RWPE2 (cell line): ENCODE results near the gene CRACDL.

ENCODE experiments used
- ATAC-seq: fragments of 200-7000 bp; cut with Tn5 transposase; 3 replicates; pipeline ENCODE4 v1.9.1; 2021; ENCODE audit warnings: low read depth
- DNase-seq: peaks from one replicate; pipeline ENCODE4 v3.0.0-alpha.2; 2020; ENCODE audit warnings: low spot score
- H3K27ac ChIP-seq: fragments of 450-650 bp; 2 replicates; pipeline ENCODE4 v1.5.1; 2017; ENCODE audit warnings: mild to moderate bottlenecking; ENCODE audit not compliant: poor library complexity, severe bottlenecking
- H3K27me3 ChIP-seq: fragments of 250-450 bp; sonication (Bioruptor Pico); 2 replicates; pipeline ENCODE4 v1.5.1; 2021; ENCODE audit warnings: mild to moderate bottlenecking, moderate library complexity; ENCODE audit not compliant: insufficient read depth, poor library complexity, severe bottlenecking
- H3K36me3 ChIP-seq: fragments of 250-450 bp; sonication (Bioruptor Pico); 2 replicates; pipeline ENCODE4 v1.5.1; 2020; ENCODE audit warnings: low read depth, mild to moderate bottlenecking, moderate library complexity
- H3K4me1 ChIP-seq: fragments of 250-450 bp; sonication (Bioruptor Pico); 2 replicates; pipeline ENCODE4 v1.5.1; 2021; ENCODE audit warnings: mild to moderate bottlenecking, moderate library complexity; ENCODE audit not compliant: insufficient read depth, poor library complexity, severe bottlenecking
- H3K4me3 ChIP-seq: fragments of 250-450 bp; sonication (Bioruptor Pico); 2 replicates; pipeline ENCODE4 v1.5.1; 2021; ENCODE audit warnings: mild to moderate bottlenecking, moderate library complexity; ENCODE audit not compliant: severe bottlenecking
- H3K9me3 ChIP-seq: fragments of 250-450 bp; sonication (Bioruptor Pico); 2 replicates; pipeline ENCODE4 v1.5.1; 2021; ENCODE audit warnings: mild to moderate bottlenecking, moderate library complexity; ENCODE audit not compliant: severe bottlenecking
- TF ChIP-seq, protein P1 (sequence below): fragments of 450-650 bp; IDR thresholded peaks from one replicate; pipeline ENCODE4 v1.5.1; 2017; ENCODE audit warnings: mild to moderate bottlenecking, moderate library complexity; ENCODE audit not compliant: poor library complexity, severe bottlenecking

The CRACDL gene

GRCh38 chr2:98894331-98895000, 41.6 kb downstream of the CRACDL start:
- Histone ChIP-seq H3K27ac (no peak overlapping the region), H3K4me1 (no peaks in the 10 kb centered on the region), H3K36me3 (no peaks in the 10 kb centered on the region), H3K27me3 (no peaks in the 10 kb centered on the region), H3K9me3 (no peaks in the 10 kb centered on the region), H3K4me3 (no peak overlapping the region)
- no peak for DNase-seq
- TF ChIP-seq, protein P1, sequence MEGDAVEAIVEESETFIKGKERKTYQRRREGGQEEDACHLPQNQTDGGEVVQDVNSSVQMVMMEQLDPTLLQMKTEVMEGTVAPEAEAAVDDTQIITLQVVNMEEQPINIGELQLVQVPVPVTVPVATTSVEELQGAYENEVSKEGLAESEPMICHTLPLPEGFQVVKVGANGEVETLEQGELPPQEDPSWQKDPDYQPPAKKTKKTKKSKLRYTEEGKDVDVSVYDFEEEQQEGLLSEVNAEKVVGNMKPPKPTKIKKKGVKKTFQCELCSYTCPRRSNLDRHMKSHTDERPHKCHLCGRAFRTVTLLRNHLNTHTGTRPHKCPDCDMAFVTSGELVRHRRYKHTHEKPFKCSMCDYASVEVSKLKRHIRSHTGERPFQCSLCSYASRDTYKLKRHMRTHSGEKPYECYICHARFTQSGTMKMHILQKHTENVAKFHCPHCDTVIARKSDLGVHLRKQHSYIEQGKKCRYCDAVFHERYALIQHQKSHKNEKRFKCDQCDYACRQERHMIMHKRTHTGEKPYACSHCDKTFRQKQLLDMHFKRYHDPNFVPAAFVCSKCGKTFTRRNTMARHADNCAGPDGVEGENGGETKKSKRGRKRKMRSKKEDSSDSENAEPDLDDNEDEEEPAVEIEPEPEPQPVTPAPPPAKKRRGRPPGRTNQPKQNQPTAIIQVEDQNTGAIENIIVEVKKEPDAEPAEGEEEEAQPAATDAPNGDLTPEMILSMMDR, result no peak
- ATAC-seq, result no peak

DNA sequence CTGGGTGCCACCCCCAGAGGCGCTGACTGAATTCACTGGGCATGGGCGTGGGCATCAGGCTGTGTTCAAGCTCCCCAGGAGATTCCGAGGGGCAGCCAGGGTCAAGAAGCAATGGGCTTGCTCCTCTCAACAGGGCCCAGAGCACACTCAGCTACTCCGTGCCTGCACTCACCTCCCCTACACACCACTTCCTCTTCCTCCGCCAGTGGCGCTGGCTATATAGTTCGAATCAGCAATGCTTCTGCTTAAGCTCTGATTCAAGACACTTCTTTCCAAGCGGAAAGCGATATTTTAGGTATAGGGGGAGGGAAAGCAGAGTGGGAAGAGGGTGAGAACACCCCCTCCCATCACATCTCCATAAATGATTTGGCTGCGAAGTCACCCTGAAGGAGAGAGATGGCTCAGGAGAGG, 42.1 kb downstream of the CRACDL start:
- H3K27ac ChIP-seq, result no peak overlapping the region
- H3K9me3 ChIP-seq, result no peaks in the 10 kb centered on the region
- no peak overlapping the region for H3K4me3 ChIP-seq
- TF ChIP-seq, protein P1, result no peak
- H3K27me3 ChIP-seq, result no peaks in the 10 kb centered on the region
- no peaks in the 10 kb centered on the region for H3K4me1 ChIP-seq
- ATAC-seq, result no peak
- DNase-seq, result no peak
- no peaks in the 10 kb centered on the region for H3K36me3 ChIP-seq

- TF ChIP-seq, protein P1, result no peak
- ATAC-seq (no peak), DNase-seq (no peak)
- H3K27me3 ChIP-seq, result no peaks in the 10 kb centered on the region
- no peaks in the 10 kb centered on the region for H3K36me3 ChIP-seq
- no peak overlapping the region for H3K27ac ChIP-seq
- H3K9me3 ChIP-seq, result no peaks in the 10 kb centered on the region
- H3K4me1 ChIP-seq, result no peaks in the 10 kb centered on the region
- H3K4me3 ChIP-seq, result no peak overlapping the region
Measured at GRCh38 chr2:98892871-98893270, 43.2 kb downstream of the CRACDL start.

DNA sequence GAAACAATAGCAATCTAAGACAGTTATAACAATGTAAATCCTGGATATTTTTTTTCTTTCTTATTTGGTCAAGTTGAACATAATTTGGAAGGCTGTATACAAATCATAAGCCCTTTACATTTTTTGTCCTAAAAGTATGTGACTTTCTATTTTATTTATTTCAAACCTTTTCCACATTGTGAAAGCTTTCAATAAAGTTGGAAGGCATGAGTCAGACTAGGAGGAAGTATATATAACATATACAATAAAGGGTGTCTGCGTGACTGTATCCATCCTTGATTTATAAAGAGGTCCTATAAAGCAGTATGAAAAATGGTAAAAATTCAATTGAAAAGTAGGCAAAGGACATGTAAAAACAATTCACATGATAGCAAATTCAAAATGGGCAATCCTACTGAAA, 44.4 kb downstream of the CRACDL start:
- H3K9me3 ChIP-seq, result no peaks in the 10 kb centered on the region
- H3K36me3 ChIP-seq, result no peaks in the 10 kb centered on the region
- no peak overlapping the region for H3K4me3 ChIP-seq
- no peaks in the 10 kb centered on the region for H3K27me3 ChIP-seq
- H3K27ac ChIP-seq, result no peak overlapping the region
- H3K4me1 ChIP-seq, result no peaks in the 10 kb centered on the region
- TF ChIP-seq, protein P1, result no peak
- ATAC-seq (no peak), DNase-seq (no peak)

GRCh38 chr2:98886066-98886554, 49.9 kb downstream of the CRACDL start:
- no peak for DNase-seq
- peaks cover 3% of the 10 kb centered on the region for H3K9me3 ChIP-seq
- TF ChIP-seq, protein P1, result no peak
- H3K27me3 ChIP-seq, result no peaks in the 10 kb centered on the region
- no peak overlapping the region for H3K4me3 ChIP-seq
- no peak for ATAC-seq
- H3K36me3 ChIP-seq, result no peaks in the 10 kb centered on the region
- no peaks in the 10 kb centered on the region for H3K4me1 ChIP-seq
- no peak overlapping the region for H3K27ac ChIP-seq
